HG03565 (cell line): ENCODE results near the gene ARHGEF1.
"Not testable (repeated sequence)": the region's sequence is repeated elsewhere in the genome, so short reads cannot be mapped to it uniquely, and the experiment has no call there.

Experiments
- ATAC-seq: cut with Tn5 transposase; IDR thresholded peaks from one replicate; pipeline ENCODE4 v1.9.1; 2021; ENCODE audit warnings: mild to moderate bottlenecking, moderate library complexity; ENCODE audit not compliant: unreplicated experiment

ARHGEF1 gene

DNA sequence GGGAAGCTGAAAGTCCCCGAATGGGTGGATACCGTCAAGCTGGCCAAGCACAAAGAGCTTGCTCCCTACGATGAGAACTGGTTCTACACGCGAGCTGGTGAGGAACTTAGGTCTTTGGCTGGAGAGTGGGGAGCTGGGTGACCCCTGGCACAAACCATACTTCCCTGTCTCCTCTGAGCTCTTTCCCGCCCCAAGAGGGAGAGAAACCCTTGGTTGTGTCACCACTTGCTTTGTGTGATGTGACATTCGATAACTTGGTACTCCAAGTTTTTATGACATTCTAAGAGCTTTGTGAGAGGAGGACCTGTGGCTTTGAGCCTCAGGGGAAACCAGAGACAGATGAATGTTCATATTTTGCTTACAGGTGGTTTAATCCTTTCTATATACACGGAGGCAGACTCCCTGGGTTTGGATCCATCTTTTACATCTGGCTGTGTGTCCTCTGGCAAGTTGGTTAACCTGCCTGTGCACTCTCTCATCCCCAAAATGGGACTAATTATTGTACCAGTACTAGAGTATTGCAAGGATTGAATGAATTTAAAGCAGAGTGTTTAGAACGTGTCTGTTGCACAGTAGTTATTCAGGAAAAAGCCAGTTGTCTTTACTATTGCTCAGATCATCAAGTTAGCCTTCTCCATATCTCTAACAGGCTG is 21.7 kb upstream of the ARHGEF1 start:
- no peak for ATAC-seq

- no peak for ATAC-seq
These were observed 21.1 kb upstream of the ARHGEF1 start for GRCh38 chr19:41861846-41862245.

GRCh38 chr19:41862445-41862986 is 20.5 kb upstream of the ARHGEF1 start:
- ATAC-seq, result no peak

DNA sequence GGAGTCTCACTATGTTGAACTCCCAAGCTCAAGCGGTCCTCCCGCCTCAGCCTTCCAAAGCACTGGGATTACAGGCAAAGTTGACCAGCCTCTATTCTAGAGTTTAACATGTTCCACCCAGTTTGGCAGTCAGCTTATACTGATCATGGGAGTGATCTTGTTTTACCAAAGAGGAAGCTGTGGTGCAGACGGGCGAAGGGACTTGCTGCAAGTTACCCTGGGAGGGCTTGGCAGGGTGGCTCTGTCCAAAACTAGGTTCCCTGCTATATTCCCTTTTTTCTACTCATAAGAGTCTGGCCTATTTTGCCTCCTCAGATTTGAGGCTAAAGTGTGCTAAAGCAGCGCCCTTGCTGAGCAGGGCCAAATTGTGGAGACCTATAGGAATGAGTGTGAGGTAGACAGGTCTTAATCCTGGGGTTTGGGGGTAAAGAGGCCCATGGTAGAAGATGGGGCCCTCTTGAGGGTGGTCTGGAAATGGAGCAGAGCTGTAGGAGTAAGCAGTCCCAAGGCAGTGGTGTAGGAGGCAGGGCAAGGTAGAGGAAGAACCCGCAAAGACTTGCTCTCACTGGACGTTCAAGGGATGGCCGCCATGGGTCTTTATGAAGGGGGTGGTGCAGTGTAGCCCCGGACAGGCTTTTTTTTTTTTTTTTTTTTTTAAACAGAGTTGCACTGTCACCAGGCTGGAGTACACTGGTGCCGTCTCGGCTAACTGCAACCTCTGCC is 19.6 kb upstream of the ARHGEF1 start:
- no peak for ATAC-seq

DNA sequence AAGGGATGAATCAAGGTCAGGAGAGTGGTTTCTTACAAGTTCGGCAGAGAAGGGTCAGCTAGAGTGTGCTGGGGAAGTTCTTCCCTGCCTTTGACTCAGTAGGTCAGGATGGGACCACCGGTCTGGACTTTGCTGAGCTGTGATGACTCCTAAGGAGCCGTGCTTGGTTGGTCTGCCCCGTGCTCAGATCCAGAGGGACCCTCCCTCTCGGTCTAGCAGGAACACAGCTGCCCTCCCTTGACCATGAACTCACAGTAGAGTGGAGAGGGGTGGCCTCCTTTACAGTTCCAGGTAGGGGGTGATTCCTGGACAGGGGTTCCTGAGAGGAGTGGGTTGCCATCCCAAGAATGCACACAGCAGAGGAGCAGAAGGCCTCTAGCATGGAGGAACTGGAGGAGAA is 18.6 kb upstream of the ARHGEF1 start:
- ATAC-seq, result no peak

DNA sequence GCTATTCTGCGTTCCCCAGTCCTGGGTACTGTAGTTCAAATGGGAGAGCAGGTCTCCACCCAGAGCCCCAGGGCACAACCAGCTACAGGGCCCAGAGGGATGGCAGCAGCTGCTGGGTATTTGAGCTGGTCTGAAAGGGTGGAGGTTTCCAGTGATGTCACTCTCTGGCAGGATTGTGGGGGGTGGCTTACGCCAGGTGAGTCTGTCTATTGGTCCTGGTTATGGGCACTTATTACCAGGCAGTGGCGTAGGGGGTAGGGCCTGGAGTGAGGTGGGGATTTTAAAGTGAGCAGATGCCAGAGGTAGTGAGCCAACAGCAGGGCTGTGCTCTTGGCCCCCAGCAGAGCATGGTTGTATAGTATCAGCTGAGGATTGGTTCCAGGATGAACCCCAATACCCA is 16.7 kb upstream of the ARHGEF1 start:
- no peak for ATAC-seq

DNA sequence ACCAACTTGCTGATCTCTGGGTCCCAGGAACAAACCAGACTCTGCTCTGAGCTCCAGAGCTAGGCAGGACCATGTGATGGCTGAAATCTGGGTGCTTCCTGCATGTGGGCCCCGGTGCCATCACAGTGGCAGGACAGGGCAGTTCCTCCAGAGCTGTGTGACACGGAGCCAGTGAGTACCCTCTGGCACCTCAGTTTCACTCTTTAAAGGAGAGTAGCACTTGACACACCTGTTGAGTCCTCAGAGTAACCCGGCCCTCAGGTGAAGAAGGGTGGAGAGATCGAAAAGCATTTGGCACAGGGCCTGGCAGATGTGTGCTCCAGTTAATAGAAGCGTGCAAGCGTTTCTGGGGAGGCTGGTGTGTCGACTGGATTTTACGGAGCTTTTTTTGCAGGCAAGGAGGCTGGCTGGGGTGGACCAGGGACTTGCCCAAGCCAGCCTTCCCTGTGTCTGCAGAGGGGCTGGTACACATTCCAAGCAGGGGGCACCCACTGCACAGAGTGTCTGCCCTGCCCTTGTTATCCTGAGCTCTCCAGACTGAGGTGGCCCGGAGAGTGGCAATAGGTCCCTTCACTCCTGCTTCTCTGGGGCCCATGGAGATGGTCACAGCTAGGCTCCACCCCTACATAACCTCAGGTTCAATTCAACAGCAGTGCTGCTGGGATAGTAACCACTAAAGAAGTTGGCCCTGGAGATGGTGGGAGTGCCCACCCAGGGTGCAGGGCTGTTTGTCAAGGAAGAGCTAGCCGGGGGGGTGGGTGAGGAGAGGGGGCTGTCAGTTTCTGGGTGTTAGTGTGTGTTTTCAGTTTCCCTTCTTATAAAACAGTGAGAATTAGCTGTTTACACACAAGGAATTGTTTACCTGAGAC is 14.6 kb upstream of the ARHGEF1 start:
- no peak for ATAC-seq

- ATAC-seq, result no peak
These were observed 14.0 kb upstream of the ARHGEF1 start for GRCh38 chr19:41868989-41869300.

GRCh38 chr19:41869374-41869955 is 13.5 kb upstream of the ARHGEF1 start:
- no peak for ATAC-seq

DNA sequence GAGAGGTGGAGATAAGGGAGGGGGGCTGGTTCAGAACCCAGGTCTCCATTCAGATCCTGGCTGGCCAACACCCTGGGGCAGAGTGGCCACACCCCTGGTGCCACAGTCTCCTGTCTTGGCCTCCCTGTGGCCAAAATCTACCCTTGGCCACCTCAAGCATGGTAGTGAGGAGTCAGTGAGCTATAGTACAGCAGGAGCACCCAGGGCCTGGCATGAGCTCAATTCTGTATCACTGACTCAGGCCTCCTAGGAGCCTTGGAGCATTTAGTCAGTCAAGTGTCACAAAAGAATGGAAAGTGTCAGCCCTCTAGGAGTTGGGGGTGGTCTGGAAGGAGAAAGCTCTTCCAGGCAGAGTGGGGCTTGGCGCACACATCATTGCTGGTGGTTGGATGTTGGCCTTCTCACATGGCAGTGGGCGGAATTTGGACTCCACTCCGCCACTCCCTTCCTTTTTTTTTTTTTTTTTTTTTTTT is 12.5 kb upstream of the ARHGEF1 start:
- ATAC-seq, result no peak

DNA sequence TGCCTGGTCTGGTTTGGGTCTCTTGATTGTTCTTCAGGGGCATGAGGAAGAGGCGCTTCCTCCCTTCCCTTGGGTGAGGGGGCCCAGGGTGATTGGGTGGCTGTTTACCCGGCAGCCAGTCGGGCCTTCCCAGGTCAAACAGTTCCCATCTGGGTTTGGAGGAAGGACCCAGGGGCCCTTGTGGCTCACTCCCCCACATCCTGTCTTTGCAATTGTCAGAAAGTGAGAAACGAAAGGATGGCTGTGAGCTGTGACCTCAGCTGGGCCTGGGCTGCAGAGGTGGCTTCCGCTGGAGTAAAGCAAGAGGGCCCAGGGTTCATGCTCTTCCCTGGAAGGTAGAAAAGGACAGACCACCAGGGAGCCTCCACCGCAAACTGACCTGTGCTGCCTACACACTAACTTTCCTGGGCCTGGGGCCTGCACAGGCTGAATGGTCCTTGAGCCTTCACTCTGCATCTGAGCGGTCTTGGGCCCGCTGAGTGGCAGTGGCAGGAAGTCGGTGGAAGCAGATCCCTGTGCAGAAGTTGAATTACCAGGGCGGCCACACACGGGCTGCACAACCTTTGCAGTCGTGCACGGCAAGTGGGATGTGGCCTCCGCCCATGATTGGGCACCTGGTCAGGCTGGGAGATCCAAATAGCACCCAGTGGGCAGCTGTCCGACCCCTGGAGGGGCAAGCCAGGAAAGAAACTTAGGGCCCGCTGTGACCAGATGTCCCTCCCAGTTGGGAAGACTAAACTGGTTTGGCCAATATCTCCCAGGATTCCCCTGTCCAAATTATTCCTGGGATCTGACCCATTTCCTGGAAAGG is 11.2 kb upstream of the ARHGEF1 start:
- ATAC-seq, result no peak

DNA sequence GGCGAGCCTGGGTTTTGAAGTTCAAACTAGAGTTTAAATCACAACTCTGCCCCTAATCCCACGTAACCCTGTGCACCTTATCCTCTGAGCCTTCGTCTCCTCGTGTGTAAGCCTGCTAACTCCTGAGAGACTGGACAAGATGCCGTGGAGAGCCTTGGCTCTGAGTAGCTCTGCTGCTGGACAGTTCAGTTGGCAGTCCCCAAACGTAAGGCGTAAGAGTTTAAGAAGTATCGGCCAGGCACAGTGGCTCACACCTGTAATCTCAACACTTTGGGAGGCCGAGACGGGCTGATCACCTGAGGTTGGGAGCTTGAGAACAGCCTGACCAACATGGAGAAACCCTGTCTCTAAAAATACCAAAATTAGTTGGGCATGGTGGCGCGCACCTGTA is 10.6 kb upstream of the ARHGEF1 start:
- no peak for ATAC-seq

DNA sequence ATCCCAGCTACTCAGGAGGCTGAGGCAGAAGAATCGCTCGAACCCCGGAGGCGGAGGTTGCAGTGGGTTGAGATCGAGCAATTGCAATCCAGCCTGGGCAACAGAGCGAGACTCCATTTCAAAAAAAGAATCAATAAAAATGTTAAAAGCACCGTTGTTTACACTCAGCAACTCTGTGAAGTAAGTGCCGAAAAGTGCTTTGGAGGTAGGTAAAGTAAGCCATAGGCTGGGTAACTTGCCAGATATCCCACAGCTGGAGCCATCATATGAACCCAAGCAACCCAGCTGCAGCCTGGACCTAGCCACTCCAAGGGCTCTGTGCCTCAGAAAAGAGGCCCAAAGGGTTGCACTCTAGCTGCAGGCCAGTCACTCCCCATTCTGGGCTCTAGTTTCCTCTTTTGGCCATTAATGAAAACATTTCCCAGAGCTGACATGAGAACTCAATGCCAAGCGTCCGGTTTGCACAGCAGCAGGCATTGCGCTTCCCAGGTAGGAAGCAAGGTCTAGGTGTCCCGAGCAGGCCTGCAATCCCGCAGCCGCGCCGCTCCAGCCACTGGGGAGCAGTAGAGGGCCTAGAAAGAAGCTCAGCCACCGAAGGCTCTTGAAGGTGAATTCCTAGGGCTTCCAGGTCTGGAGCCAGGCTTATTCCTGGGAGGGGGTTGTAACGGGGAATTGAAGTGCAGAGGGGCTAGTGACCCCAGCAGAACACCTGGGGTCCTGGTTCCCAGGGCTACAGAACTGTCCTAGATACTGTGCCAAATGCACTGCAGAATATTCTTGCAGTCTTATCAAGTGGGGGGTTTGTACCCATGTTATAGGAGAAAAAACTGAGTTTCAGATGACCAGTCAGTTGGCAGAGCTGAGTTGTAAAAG is 10.0 kb upstream of the ARHGEF1 start:
- no peak for ATAC-seq

DNA sequence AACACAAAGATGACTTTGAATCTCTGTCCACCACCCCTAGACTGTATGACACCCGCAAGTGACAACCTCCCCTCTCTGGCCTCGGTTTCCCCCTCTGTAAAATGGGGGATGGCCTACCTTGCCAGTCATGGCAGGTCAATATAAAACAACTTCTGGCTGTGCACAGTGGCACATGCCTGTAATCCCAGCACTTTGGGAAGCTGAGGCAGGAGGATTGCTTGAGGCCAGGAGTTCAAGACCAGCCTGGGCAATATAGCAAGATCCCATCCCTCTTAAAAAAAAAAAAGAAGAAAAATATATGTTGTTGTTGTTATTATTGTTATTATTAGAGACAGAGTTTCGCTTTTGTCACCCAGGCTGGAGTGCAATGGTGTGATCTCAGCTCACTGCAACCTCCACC is 7.0 kb upstream of the ARHGEF1 start:
- not testable (repeated sequence) for ATAC-seq

- ATAC-seq, result peak; percentile 45
These were observed 5.8 kb upstream of the ARHGEF1 start, which contains the start of gene CD79A for GRCh38 chr19:41876847-41877832. Gene CD79A (plus strand): TSS chr19:41877279. CDS start chr19:41877305, 26 bp downstream.

- no peak for ATAC-seq
These were observed 4.8 kb upstream of the ARHGEF1 start for GRCh38 chr19:41877916-41878905.

- ATAC-seq, result no peak
These were observed 3.9 kb upstream of the ARHGEF1 start for GRCh38 chr19:41879080-41879479.
